HG03025 (cell line): ENCODE data around the gene DEPDC1B.
"Not testable (repeated sequence)": the region's sequence is repeated elsewhere in the genome, so short reads cannot be mapped to it uniquely, and the experiment has no call there.

ENCODE experiments used
- ATAC-seq: cut with Tn5 transposase; IDR thresholded peaks from one replicate; pipeline ENCODE4 v1.9.1; 2021; ENCODE audit warnings: mild to moderate bottlenecking, moderate library complexity; ENCODE audit not compliant: unreplicated experiment, low FRiP score

Gene DEPDC1B, protein sequence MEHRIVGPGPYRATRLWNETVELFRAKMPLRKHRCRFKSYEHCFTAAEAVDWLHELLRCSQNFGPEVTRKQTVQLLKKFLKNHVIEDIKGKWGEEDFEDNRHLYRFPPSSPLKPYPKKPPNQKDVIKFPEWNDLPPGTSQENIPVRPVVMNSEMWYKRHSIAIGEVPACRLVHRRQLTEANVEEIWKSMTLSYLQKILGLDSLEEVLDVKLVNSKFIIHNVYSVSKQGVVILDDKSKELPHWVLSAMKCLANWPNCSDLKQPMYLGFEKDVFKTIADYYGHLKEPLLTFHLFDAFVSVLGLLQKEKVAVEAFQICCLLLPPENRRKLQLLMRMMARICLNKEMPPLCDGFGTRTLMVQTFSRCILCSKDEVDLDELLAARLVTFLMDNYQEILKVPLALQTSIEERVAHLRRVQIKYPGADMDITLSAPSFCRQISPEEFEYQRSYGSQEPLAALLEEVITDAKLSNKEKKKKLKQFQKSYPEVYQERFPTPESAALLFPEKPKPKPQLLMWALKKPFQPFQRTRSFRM

DNA sequence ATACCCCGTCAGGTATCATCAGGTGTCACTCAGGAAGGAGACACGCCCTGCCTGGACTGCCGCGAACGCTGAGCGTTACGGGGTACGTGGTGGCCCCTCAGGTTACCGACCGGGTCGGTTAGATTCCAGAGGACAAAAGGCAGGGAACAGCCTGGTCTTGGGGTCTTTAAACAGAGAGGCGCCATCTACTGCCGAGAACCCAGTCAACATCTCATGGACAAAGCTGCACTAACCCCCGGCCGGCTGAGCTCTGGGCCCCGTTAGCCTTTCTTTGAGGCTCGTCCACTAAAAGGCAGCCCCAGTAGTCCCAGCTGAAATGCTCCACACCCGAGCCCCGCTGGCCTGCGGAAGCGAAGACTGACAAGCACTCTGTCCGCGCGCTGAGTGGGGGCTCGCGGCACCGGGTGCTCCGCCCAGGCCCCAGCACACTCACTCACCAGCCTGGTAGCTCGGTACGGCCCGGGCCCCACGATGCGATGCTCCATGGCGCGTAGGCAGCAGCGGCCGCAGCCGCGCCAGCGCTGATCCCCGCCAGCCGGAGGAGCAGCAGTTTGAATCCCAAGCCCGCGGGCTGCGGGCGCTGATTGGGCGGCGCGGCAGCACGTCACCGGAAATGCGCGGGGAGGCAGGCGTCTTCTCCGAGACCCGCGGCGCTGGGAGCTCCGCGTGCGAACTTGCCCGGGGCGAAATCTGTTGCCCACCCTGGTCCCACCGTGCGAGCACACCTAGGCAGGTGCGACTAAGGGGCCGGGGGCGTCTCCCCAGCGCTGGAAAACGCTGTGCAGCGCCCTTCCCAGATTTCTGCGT is at the start of gene DEPDC1B:
Gene DEPDC1B (minus strand): TSS at position 558 of the 807 bp plus-strand sequence. CDS start 73 bp downstream, at position 485.
- ATAC-seq, result peak; percentile 93

DNA sequence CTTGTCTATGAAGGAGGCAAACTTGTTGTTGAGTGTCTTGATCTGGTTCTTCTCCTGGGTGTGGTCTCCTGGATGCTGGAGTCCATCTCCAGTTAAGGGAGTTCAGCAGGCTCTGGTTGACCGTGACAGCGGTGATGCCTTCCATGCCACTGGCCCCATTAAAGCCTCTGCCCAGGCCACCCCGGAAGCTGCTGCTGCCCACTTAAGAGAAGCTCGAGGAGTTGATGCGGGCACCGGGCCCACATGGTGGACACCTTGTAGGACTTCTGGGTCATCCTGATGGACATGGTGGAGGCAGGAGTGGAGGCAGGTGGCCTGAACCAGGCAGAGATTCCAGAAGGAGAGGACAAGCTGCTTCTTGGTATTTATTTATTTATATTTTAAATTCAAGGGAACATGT is 44.7 kb upstream of the DEPDC1B start:
- ATAC-seq, result no peak

DNA sequence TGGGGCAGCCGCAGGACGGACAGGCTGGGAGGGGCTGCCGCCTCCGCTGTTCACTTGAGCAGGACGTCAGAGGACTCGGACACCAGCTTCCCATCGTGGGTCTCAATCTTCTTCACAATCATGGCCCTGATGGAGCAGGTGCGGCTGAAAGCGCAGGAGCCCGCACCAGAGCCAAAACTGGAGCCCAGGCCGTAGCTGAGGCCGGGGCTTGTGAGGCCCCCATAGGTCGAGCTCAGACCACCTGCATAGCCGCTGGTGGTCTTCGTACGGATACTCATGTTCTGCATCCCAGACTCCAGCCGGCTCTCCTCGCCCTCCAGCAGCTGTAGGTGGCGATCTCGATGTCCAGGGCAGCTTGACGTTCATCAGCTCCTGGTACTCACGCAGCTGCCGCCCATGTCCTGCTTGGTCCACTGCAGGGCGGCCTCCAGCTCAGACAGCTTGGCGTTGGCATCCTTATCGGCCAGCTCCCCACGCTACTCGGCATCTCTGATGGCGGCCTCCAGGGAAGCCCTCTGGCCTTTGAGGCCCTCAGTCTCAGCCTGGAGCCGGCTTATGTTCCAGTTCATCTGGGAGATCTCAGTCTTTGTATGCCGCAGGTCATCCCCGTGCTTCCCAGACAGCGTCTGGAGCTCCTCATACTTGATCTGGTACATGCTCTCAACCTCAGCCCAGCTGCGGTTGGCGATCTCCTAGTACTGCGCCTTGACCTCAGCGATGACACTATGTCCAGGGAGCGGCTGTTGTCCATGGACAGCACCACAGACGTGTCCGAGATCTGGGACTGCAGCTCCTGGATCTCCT is 43.7 kb upstream of the DEPDC1B start:
- no peak for ATAC-seq

- ATAC-seq, result no peak
Observed at GRCh38 chr5:60740322-60740721, 40.4 kb upstream of the DEPDC1B start.

- no peak for ATAC-seq
Observed at GRCh38 chr5:60738933-60739332, 39.0 kb upstream of the DEPDC1B start.

- no peak for ATAC-seq
Observed at GRCh38 chr5:60738461-60738860, 38.5 kb upstream of the DEPDC1B start.

DNA sequence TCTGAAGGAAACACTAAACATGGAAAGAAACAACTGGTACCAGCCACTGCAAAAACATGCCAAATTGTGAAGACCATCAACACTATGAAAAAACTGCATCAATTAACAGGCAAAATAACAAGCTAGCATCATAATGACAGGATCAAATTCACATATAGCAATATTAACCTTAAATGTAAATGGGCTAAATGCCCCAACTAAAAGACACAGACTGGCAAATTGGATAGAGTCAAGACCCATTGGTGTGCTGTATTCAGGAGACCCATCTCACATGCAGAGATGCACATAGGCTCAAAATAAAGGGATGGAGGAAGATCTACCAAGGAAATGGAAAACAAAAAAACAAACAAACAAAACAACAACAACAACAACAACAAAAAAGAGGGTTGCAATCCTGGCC is 30.9 kb upstream of the DEPDC1B start:
- not testable (repeated sequence) for ATAC-seq

DNA sequence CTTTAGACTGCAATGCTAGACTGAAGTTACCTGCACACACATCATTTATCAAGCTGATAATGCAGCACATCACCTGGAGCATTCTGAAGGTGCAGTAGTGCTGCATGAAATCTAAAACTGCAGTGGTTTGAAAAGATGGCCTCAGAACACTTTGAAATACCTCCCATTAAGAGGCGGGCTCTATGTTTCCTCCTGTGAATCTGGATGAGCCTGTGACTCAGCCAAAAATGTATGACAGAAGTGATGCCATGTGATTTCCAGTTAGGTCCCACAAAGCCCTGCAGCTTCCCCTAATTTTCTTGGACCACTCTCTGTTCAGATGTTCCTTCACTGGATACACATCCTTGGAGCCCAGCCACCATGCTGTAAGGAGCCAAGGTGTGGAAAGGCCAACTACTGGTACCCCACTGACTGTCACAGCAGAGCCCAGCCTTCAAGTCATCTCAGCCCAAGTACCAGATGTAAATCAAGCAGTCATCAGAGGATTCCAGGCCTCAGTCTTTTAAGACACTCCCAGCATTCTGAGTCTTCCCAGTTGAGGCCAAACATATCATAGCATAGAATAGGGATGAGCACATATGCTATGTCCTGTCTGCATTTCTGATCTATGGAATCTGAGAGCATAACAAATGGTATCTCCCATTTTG is 27.2 kb upstream of the DEPDC1B start:
- ATAC-seq, result no peak

DNA sequence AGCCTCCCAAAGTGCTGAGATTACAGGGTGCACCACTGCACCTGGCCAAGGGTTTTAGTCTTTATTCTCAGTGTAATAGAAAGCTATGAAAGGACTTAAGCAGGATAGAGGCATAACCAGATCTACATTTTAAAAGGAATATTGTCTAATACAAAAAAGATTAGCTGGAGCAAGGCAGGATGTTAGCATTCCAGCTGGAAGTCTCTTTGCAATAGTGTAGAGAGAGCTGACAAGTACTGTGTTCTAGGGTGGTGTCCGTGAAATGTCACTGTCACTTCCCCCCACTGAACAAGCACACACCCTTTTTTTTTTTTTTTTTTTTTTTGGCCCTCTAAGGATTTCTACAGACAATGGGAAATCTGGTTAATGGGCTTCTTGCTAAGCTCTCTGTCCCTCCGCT is 24.2 kb upstream of the DEPDC1B start:
- ATAC-seq, result no peak

DNA sequence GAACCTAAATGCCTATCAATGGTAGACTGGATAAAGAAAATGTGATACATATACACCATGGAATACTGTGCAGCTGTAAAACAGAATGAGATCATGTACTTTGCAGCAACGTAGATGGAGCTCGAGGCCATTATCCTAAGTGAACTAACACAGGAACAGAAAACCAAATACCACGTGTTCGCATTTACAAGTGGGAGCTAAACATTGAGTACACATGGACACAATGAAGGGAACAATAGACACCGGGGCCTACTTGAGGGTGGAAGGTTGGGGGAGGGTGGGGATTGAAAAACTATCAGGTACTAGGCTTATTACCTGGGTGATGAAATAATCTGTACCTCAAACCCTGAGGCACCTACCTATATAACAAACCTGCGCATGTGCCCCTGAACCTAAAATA is 22.4 kb upstream of the DEPDC1B start:
- no peak for ATAC-seq

DNA sequence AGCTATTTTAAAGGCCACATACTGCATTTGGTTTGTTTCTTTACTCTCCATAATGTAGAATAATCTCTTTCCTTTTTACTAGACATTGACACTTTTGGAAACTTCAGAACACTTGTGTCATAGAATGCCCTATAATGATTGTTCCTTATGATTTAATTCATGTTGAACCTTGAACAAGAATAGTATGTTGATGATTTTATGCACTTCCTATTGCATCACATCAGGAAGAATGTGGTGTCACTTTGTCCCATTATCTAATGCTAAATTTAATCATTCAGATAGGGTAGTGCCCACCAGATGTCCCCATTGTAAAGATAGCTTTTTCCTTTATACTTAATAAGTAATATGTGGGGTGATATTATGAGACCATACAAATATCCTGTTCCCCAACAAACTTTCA is 19.4 kb upstream of the DEPDC1B start:
- no peak for ATAC-seq

GRCh38 chr5:60718166-60718892 is 18.4 kb upstream of the DEPDC1B start:
- ATAC-seq, result no peak

GRCh38 chr5:60715201-60715928 is 15.4 kb upstream of the DEPDC1B start:
- ATAC-seq, result not testable (repeated sequence)

DNA sequence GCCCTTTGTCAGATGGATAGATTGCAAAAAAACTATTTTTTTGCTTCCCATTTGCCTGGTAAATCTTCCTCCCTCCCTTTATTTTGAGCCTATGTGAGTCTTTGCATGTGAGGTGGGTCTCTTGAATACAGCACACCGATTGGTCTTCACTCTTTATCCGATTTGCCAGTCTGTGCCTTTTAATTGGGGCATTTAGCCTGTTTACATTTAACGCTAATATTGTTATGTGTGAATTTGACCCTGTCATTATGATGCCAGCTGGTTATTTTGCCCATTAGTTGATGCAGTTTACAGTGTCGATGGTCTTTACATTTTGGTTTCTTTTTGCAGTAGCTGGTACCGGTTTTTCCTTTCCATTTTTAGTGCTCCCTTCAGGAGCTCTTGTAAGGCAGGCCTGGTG is 13.0 kb upstream of the DEPDC1B start:
- ATAC-seq, result no peak

DNA sequence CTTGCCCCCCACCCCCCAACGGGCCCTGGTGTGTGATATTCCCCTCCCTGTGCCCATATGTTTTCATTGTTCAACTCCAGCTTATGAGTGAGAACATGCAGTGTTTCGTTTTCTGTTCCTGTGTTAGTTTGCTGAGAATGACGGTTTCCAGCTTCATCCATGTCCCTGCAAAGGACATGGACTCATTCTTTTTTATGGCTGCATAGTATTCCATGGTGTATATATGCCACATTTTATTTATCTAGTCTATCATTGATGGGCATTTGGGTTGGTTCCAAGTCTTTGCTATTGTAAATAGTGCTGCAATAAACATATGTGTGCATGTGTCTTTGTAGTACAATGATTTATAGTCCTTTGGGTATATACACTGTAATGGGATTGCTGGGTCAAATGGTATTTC is 11.9 kb upstream of the DEPDC1B start:
- not testable (repeated sequence) for ATAC-seq

DNA sequence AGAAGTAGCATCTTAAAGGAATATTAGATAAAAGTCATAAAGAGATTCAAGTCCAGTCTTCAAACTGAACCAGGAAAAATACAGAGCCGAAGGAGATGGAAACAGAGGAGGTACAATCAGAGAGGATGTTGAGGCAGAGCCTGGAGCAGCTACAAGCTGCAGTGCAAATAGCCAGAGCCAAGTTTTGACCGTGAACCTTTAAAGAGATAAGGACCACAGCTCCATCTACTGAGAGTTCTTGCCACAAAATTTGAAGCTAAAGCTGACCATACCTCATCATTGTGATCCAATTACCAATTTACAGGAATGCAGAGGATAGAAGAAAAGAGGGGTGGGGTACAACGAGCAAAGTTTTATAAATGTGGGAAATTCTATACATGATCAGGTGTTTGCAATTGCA is 10.4 kb upstream of the DEPDC1B start:
- no peak for ATAC-seq

DNA sequence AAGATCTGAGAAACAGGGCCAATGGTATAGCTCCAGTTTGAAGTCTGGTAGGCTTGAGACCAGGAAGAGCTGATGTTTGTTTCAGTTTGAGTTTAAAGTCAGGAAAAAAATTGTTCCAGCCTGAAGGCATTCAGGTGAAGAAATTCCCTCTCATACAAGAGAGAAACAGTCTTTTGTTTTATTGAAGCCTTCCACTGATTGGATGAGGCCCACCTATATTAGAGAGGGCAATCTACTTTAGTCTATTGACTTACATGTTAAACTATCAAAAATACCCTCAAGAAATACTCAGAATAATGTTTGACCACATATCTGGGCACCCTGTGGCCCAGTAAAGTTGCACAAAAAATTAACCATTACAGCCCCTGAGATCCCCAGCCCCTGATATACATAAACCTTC is 5.2 kb upstream of the DEPDC1B start:
- no peak for ATAC-seq

GRCh38 chr5:60703944-60704343 is 4.0 kb upstream of the DEPDC1B start:
- no peak for ATAC-seq
